IPS-20b (cell line): ENCODE results near the gene C11orf91.
"Not testable (repeated sequence)": the region's sequence is repeated elsewhere in the genome, so short reads cannot be mapped to it uniquely, and the experiment has no call there.

Experiments
- H3K27ac ChIP-seq: one replicate; pipeline ENCODE4 v1.5.1; 2013; ENCODE audit warnings: low read length
- H3K27me3 ChIP-seq: 2 replicates; pipeline ENCODE4 v1.6.1; 2013; ENCODE audit warnings: mild to moderate bottlenecking, low read length, inconsistent platforms; ENCODE audit not compliant: insufficient read depth
- H3K36me3 ChIP-seq: 2 replicates; pipeline ENCODE4 v1.6.1; 2013; ENCODE audit warnings: low read depth, mild to moderate bottlenecking, inconsistent platforms, low read length, moderate library complexity; ENCODE audit not compliant: insufficient read depth
- H3K4me1 ChIP-seq: 2 replicates; pipeline ENCODE4 v1.6.1; 2013; ENCODE audit warnings: mild to moderate bottlenecking, control low read depth, inconsistent platforms, low read length, moderate library complexity; ENCODE audit not compliant: insufficient read depth
- H3K4me3 ChIP-seq: 2 replicates; pipeline ENCODE4 v1.5.1; 2013; ENCODE audit warnings: mild to moderate bottlenecking, low read length, inconsistent platforms
- H3K9ac ChIP-seq: 2 replicates; pipeline ENCODE4 v1.6.1; 2013; ENCODE audit warnings: low read depth, mild to moderate bottlenecking, inconsistent platforms, low read length, moderate library complexity
- H3K9me3 ChIP-seq: 2 replicates; pipeline ENCODE4 v1.6.1; 2013; ENCODE audit warnings: mild to moderate bottlenecking, low read depth, low read length, inconsistent platforms; ENCODE audit not compliant: insufficient read depth

C11orf91 gene

GRCh38 chr11:33663121-33663520 is 37.5 kb downstream of the C11orf91 start:
- Histone ChIP-seq H3K27me3 (no peaks in the 10 kb centered on the region), H3K27ac (no peak overlapping the region), H3K4me3 (no peak overlapping the region), H3K9ac (no peak overlapping the region), H3K9me3 (no peaks in the 10 kb centered on the region), H3K36me3 (no peaks in the 10 kb centered on the region), H3K4me1 (peaks cover 15% of the 10 kb centered on the region)

DNA sequence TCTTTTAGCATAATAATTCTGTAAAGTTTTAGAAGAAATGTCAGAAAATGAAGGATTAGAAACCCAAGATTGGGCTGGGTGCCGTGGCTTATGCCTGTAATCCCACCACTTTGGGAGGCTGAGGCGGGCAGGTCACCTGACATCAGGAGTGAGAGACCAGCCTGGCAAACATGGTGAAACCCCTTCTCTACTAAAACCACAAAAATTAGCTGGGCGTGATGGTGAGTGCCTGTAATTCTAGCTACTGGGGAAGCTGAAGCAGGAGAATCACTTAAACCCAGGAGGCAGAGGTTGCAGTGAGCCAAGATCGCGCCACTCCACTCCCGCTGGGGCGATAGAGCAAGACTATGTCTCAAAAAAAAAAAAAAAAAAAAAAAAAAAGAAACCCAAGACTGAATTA is 39.1 kb downstream of the C11orf91 start:
- not testable (repeated sequence) for H3K9me3 ChIP-seq, H3K9ac ChIP-seq, H3K36me3 ChIP-seq, H3K27ac ChIP-seq, H3K4me3 ChIP-seq, H3K27me3 ChIP-seq
- H3K4me1 ChIP-seq = peaks cover 13% of the 10 kb centered on the region

- no peak overlapping the region for H3K4me3 ChIP-seq
These were observed 39.7 kb downstream of the C11orf91 start for GRCh38 chr11:33660962-33661361.

DNA sequence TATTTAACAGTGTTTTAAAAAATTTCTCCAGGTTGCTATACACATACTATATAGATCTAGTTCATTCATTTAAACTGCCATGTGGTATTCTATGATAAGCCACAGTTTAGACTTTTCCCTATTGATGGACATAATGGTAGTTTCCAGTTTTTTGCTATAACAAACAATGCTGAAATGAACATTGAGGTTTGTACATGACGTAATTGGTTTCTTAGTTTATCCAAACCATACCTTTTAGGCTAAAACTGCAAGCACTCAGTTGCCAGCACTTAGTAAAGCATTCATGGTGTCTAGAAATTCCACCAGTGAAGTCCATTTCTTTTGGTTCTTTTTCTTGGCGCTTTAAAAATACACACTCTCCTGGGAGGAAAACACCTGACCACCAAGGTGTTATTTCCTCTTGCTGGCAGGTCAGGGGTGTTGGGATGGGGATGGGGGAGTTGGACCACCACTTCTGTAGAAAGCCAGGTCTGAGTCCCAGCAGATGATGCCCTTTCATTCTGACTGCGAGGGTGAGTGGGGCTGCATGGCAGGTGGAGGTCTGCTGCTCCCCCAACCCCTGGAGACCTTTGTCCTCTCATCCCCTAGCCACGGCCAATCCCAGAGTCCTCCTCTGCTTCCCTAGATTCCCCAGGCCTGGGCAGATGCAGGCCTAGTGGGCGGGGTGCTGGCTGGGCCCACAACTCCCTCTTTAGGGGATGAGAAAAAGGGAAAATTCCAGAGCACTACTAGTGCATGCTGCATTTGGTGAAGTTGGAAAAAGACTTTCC is 41.1 kb downstream of the C11orf91 start:
- no peak overlapping the region for H3K27ac ChIP-seq
- H3K9me3 ChIP-seq = no peaks in the 10 kb centered on the region
- no peak overlapping the region for H3K9ac ChIP-seq
- no peak overlapping the region for H3K4me3 ChIP-seq
- no peaks in the 10 kb centered on the region for H3K27me3 ChIP-seq
- H3K4me1 ChIP-seq = peaks cover 13% of the 10 kb centered on the region
- H3K36me3 ChIP-seq = no peaks in the 10 kb centered on the region

More at GRCh38 chr11:33660962-33661361, 39.7 kb downstream of the C11orf91 start:
- Histone ChIP-seq H3K9ac (no peak overlapping the region), H3K9me3 (no peaks in the 10 kb centered on the region), H3K4me1 (peaks cover 13% of the 10 kb centered on the region), H3K27me3 (no peaks in the 10 kb centered on the region), H3K36me3 (no peaks in the 10 kb centered on the region), H3K27ac (no peak overlapping the region)

DNA sequence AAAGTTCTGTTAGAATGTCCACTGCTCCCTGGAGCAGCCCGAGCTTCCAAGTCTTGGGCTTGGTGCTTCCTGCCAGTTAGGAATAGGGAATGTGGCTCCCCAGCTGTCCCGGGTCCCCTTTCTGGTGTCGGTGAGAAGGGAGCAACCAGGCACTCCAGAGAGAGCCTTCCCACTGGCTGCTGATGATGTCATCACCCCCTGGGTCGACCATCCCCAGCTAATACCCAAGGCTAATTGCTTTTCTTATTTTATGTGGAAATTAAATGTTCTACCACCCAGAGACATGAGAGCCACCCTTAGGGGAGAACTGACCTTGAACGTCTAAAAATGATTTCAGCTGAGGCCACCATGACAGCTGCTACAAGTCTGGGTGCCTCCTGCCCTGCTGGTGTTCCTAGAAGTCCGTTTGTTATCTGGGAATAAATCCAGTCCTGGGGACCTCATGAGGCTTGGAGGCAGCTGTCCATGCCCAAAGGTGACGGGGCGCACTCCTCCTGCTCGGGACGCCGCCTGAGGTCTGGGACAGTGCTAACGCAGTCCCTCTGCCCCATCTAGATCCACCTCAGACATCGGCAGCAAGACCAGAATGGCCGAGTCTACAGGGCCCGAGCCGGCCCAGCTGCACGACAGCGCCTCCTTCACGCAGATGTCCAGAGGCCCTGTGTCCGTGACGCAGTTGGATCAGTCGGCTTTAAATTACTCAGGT is 42.3 kb downstream of the C11orf91 start:
- Histone ChIP-seq H3K27me3 (no peaks in the 10 kb centered on the region), H3K9ac (no peak overlapping the region), H3K9me3 (no peaks in the 10 kb centered on the region), H3K27ac (no peak overlapping the region), H3K36me3 (no peaks in the 10 kb centered on the region), H3K4me3 (no peak overlapping the region), H3K4me1 (peaks cover 13% of the 10 kb centered on the region)

- no peaks in the 10 kb centered on the region for H3K9me3 ChIP-seq
- no peak overlapping the region for H3K9ac ChIP-seq
- H3K27ac ChIP-seq = no peak overlapping the region
- H3K4me1 ChIP-seq = peaks cover 9% of the 10 kb centered on the region
- no peak overlapping the region for H3K4me3 ChIP-seq
- H3K27me3 ChIP-seq = no peaks in the 10 kb centered on the region
- H3K36me3 ChIP-seq = no peaks in the 10 kb centered on the region
These were observed 42.9 kb downstream of the C11orf91 start for GRCh38 chr11:33657757-33658156.

DNA sequence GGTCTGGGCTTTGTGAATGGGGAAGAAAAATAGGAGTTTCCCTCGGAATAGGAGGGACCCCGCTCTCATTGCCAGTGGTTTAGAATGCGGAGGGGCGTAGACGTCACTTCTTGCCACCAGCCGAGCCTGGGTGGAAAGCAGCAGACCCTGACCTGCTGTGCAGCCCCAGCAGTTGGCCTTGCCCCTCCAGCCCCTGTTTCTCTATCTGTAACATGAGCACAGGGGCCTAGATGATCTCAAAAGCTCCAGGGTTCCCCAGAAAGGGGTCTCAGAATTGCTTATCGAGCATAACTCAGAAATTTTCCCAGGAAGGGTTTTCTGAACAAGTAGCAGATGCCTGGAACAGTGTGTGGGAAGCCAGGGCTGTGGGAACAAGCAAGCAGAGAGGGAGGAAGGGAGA is 43.9 kb downstream of the C11orf91 start:
- no peaks in the 10 kb centered on the region for H3K27me3 ChIP-seq
- no peak overlapping the region for H3K9ac ChIP-seq
- H3K9me3 ChIP-seq = no peaks in the 10 kb centered on the region
- H3K27ac ChIP-seq = no peak overlapping the region
- no peak overlapping the region for H3K4me3 ChIP-seq
- no peaks in the 10 kb centered on the region for H3K36me3 ChIP-seq
- H3K4me1 ChIP-seq = no peaks in the 10 kb centered on the region

GRCh38 chr11:33655842-33656600 is 44.6 kb downstream of the C11orf91 start:
- H3K4me3 ChIP-seq = no peak overlapping the region
- no peak overlapping the region for H3K27ac ChIP-seq
- H3K9me3 ChIP-seq = no peaks in the 10 kb centered on the region
- no peaks in the 10 kb centered on the region for H3K27me3 ChIP-seq
- H3K9ac ChIP-seq = no peak overlapping the region
- H3K36me3 ChIP-seq = no peaks in the 10 kb centered on the region
- H3K4me1 ChIP-seq = no peaks in the 10 kb centered on the region

- H3K36me3 ChIP-seq = no peaks in the 10 kb centered on the region
- H3K4me1 ChIP-seq = no peaks in the 10 kb centered on the region
- H3K27me3 ChIP-seq = no peaks in the 10 kb centered on the region
- H3K9me3 ChIP-seq = no peaks in the 10 kb centered on the region
- H3K27ac ChIP-seq = no peak overlapping the region
- no peak overlapping the region for H3K4me3 ChIP-seq
- H3K9ac ChIP-seq = no peak overlapping the region
These were observed 46.0 kb downstream of the C11orf91 start for GRCh38 chr11:33654594-33654993.

DNA sequence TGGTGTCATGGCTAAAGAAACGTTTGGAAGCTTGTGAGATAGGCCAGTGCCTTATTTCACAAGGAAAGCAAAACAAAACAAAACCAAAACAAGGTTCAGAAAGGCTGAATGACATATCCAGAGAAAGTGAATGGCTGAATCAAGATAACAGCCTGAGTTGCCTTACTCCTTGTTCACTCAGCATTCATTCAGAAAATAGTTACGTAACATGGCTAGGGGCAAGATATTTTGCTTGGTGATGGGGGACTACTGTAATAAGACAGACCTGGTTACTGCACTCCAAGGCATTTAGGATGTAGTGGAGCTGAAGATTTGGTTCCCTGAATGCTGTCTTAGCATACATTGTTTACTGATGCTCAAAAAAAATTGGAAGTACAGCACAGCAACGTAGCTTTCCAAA is 47.7 kb downstream of the C11orf91 start:
- no peak overlapping the region for H3K27ac ChIP-seq
- no peaks in the 10 kb centered on the region for H3K9me3 ChIP-seq
- H3K4me1 ChIP-seq = no peaks in the 10 kb centered on the region
- H3K9ac ChIP-seq = no peak overlapping the region
- no peaks in the 10 kb centered on the region for H3K36me3 ChIP-seq
- no peak overlapping the region for H3K4me3 ChIP-seq
- no peaks in the 10 kb centered on the region for H3K27me3 ChIP-seq

- Histone ChIP-seq H3K9ac (no peak overlapping the region), H3K4me3 (no peak overlapping the region), H3K9me3 (no peaks in the 10 kb centered on the region), H3K4me1 (no peaks in the 10 kb centered on the region), H3K27ac (no peak overlapping the region), H3K27me3 (no peaks in the 10 kb centered on the region), H3K36me3 (no peaks in the 10 kb centered on the region)
These were observed 48.2 kb downstream of the C11orf91 start for GRCh38 chr11:33652431-33652830.
